GM18867 (cell line): ENCODE data around the gene SNX15.
"Not testable (repeated sequence)": the region's sequence is repeated elsewhere in the genome, so short reads cannot be mapped to it uniquely, and the experiment has no call there.

ENCODE experiments used
- ATAC-seq: cut with Tn5 transposase; IDR thresholded peaks from one replicate; pipeline ENCODE4 v1.9.1; 2021; ENCODE audit warnings: mild to moderate bottlenecking, moderate library complexity; ENCODE audit not compliant: unreplicated experiment

Gene SNX15

GRCh38 chr11:65014726-65015227, 12.5 kb upstream of the SNX15 start:
- ATAC-seq: no peak

GRCh38 chr11:65016705-65017104, 10.5 kb upstream of the SNX15 start:
- ATAC-seq: no peak

GRCh38 chr11:65017937-65018336, 9.3 kb upstream of the SNX15 start:
- ATAC-seq: no peak

- ATAC-seq: no peak
Measured at GRCh38 chr11:65019824-65020223, 7.4 kb upstream of the SNX15 start.

- ATAC-seq: no peak
Measured at GRCh38 chr11:65021003-65021402, 6.2 kb upstream of the SNX15 start.

GRCh38 chr11:65021509-65021908, 5.7 kb upstream of the SNX15 start:
- no peak for ATAC-seq

- ATAC-seq: not testable (repeated sequence)
Measured at GRCh38 chr11:65023502-65023901, 3.7 kb upstream of the SNX15 start.

- no peak for ATAC-seq
Measured at GRCh38 chr11:65026810-65027209, 429 bp upstream of the SNX15 start.

GRCh38 chr11:65032216-65032615, 5.0 kb downstream of the SNX15 start:
- ATAC-seq: no peak

- ATAC-seq: no peak
Measured at GRCh38 chr11:65034423-65034822, 7.2 kb downstream of the SNX15 start.

GRCh38 chr11:65035579-65035978, 8.3 kb downstream of the SNX15 start:
- ATAC-seq: no peak

GRCh38 chr11:65036931-65037330, 9.7 kb downstream of the SNX15 start:
- no peak for ATAC-seq

- no peak for ATAC-seq
Measured at GRCh38 chr11:65040520-65040846, 13.2 kb downstream of the SNX15 start.

GRCh38 chr11:65040847-65041622, 13.8 kb downstream of the SNX15 start, which contains the start of gene SAC3D1:
TSS of gene SAC3D1 (plus strand) at chr11:65041210. CDS start at chr11:65041293, 83 bp downstream.
- peak; percentile 87 for ATAC-seq

GRCh38 chr11:65042891-65043290, 15.7 kb downstream of the SNX15 start:
- no peak for ATAC-seq

- ATAC-seq: no peak
Measured at GRCh38 chr11:65043881-65044501, 16.8 kb downstream of the SNX15 start.

- no peak for ATAC-seq
Measured at GRCh38 chr11:65045061-65045460, 17.8 kb downstream of the SNX15 start.

GRCh38 chr11:65045728-65046127, 18.5 kb downstream of the SNX15 start:
- ATAC-seq: no peak

- ATAC-seq: no peak
Measured at GRCh38 chr11:65047581-65048422, 20.6 kb downstream of the SNX15 start.

GRCh38 chr11:65051398-65051858, 24.2 kb downstream of the SNX15 start:
- no peak for ATAC-seq

GRCh38 chr11:65053827-65054508, 26.7 kb downstream of the SNX15 start:
- no peak for ATAC-seq
